Natural killer cell (primary cell): ENCODE results near the gene FOLR1. TPM values are rescaled to one million over a fixed set of nuclear protein-coding genes. Genes with fewer than 3 reads are reported as not detected.
A peak's percentile ranks its signal among the peaks of the same experiment; 100 is the strongest.

ENCODE experiments used
- ATAC-seq, 3 donors: fragments of 150-1000 bp in 2 of 3; fragments of 200-7000 bp in 1 of 3; cut with Tn5 transposase; 1 replicate in 1 of 3; 2 replicates in 2 of 3; pipeline ENCODE4 v1.10.0; 2021; ENCODE audit warnings: mild to moderate bottlenecking in 2 of 3, moderate library complexity in 2 of 3
- DNase-seq, 2 donors: peaks; one replicate each; pipeline versions ENCODE4 v3.0.0 to v3.0.0-alpha.2; 2013 to 2021; ENCODE audit warnings: mixed read lengths in 1 of 2
- H3K27ac ChIP-seq: one replicate; pipeline ENCODE4 v1.5.1; 2013; ENCODE audit warnings: mild to moderate bottlenecking, low read length
- H3K27me3 ChIP-seq: one replicate; pipeline ENCODE4 v1.6.1; 2013; ENCODE audit warnings: low read length; ENCODE audit not compliant: control insufficient read depth, insufficient read depth
- H3K36me3 ChIP-seq: one replicate; pipeline ENCODE4 v1.6.1; 2013; ENCODE audit warnings: low read length; ENCODE audit not compliant: control insufficient read depth, insufficient read depth
- H3K4me1 ChIP-seq: one replicate; pipeline ENCODE4 v1.6.1; 2013; ENCODE audit warnings: low read length; ENCODE audit not compliant: control insufficient read depth, insufficient read depth
- H3K4me3 ChIP-seq: one replicate; pipeline ENCODE4 v1.5.1; 2013; ENCODE audit warnings: low read length
- H3K9me3 ChIP-seq: one replicate; pipeline ENCODE4 v1.6.1; 2013; ENCODE audit warnings: low read length; ENCODE audit not compliant: control insufficient read depth, insufficient read depth
- H3K27ac Mint-ChIP-seq, 2 donors: one replicate each; pipeline ENCODE4 v1.8.0; 2022; ENCODE audit warnings: mild to moderate bottlenecking in 2 of 2, mixed read lengths in 2 of 2, moderate library complexity in 1 of 2
- H3K27me3 Mint-ChIP-seq, 2 donors: one replicate each; pipeline ENCODE4 v1.8.0; 2022; ENCODE audit warnings: low read depth in 2 of 2, mixed read lengths in 2 of 2
- H3K36me3 Mint-ChIP-seq: one replicate; pipeline ENCODE4 v1.8.0; 2022; ENCODE audit warnings: mixed read lengths
- H3K4me1 Mint-ChIP-seq, 2 donors: one replicate each; pipeline ENCODE4 v1.8.0; 2022; ENCODE audit warnings: mixed read lengths in 2 of 2
- H3K4me3 Mint-ChIP-seq: one replicate; pipeline ENCODE4 v1.8.0; 2022; ENCODE audit warnings: mild to moderate bottlenecking, moderate library complexity, mixed read lengths
- H3K9me3 Mint-ChIP-seq, 2 donors: one replicate each; pipeline ENCODE4 v1.8.0; 2022; ENCODE audit warnings: mixed read lengths in 2 of 2
- CTCF ChIP-seq: fragments of 200-600 bp; IDR thresholded peaks from one replicate; pipeline ENCODE4 v1.8.0; 2022; ENCODE audit warnings: antibody characterized with exemption
- WGBS: methylation state at CpG from one replicate; pipeline ENCODE4 v1.1.7; 2013; ENCODE audit warnings: missing lambda C conversion rate; ENCODE audit not compliant: insufficient coverage; 5-methylcytosine and 5-hydroxymethylcytosine counted together
- intact Hi-C: fragments of 100-400 bp; cut with micrococcal nuclease; formaldehyde crosslinking; loops from one replicate; pipeline ENCODE4 v1.14.2; 2022
- total RNA-seq, 4 donors: library from RNA; stranded (reverse); fragments of 120-200 nt in 1 of 4; gene quantifications; one replicate each; pipeline versions ENCODE4 v1.2.3 to v1.2.4, GENCODE V29; 2013 to 2022

The FOLR1 gene
- total RNA-seq, 3 donors from 2014 or later (not counting 1 experiment from before 2014, with no cell fraction given): not detected

GRCh38 chr11:72228229-72228843 is 36.4 kb downstream of the FOLR1 start:
- intact Hi-C loops: no loop called here
- Mint-ChIP-seq H3K27ac (no peak overlapping the region), H3K4me1 (peaks cover 8 to 42% of the 10 kb centered on the region in 2 donors), H3K9me3 (no peaks in the 10 kb centered on the region), H3K4me3 (no peak overlapping the region), H3K27me3 (no peaks in the 10 kb centered on the region), H3K36me3 (no peaks in the 10 kb centered on the region)
- 95% methylated on average over 16 of the region's 16 CpGs for WGBS
- no peak for TF ChIP-seq CTCF
- H3K27ac ChIP-seq: no peak overlapping the region
- H3K36me3 ChIP-seq: peaks cover 48% of the 10 kb centered on the region
- peaks cover 25% of the 10 kb centered on the region for H3K4me1 ChIP-seq
- H3K4me3 ChIP-seq: no peak overlapping the region
- H3K9me3 ChIP-seq: no peaks in the 10 kb centered on the region
- no peak for ATAC-seq
- no peak for DNase-seq
- H3K27me3 ChIP-seq: no peaks in the 10 kb centered on the region

GRCh38 chr11:72228844-72229231 is 36.9 kb downstream of the FOLR1 start:
- peaks cover 8 to 42% of the 10 kb centered on the region in 2 donors for H3K4me1 Mint-ChIP-seq
- peak overlapping the region in 1 of 2 donors; percentile 48 for H3K27ac Mint-ChIP-seq
- Histone ChIP-seq H3K4me3 (no peak overlapping the region), H3K36me3 (peaks cover 48% of the 10 kb centered on the region), H3K9me3 (no peaks in the 10 kb centered on the region), H3K27ac (no peak overlapping the region), H3K27me3 (no peaks in the 10 kb centered on the region), H3K4me1 (peaks cover 25% of the 10 kb centered on the region)
- no peak for DNase-seq
- intact Hi-C loops: no loop called here
- H3K36me3 Mint-ChIP-seq: no peaks in the 10 kb centered on the region
- WGBS: 92% methylated on average over 7 of the region's 7 CpGs
- H3K4me3 Mint-ChIP-seq: no peak overlapping the region
- no peaks in the 10 kb centered on the region for H3K27me3 Mint-ChIP-seq
- no peak for ATAC-seq
- TF ChIP-seq CTCF: no peak
- no peaks in the 10 kb centered on the region for H3K9me3 Mint-ChIP-seq

- Histone ChIP-seq H3K27me3 (no peaks in the 10 kb centered on the region), H3K4me3 (no peak overlapping the region), H3K4me1 (peaks cover 19% of the 10 kb centered on the region), H3K9me3 (no peaks in the 10 kb centered on the region), H3K27ac (no peak overlapping the region), H3K36me3 (peaks cover 53% of the 10 kb centered on the region)
- H3K4me3 Mint-ChIP-seq: no peak overlapping the region
- H3K36me3 Mint-ChIP-seq: no peaks in the 10 kb centered on the region
- H3K9me3 Mint-ChIP-seq: no peaks in the 10 kb centered on the region
- H3K4me1 Mint-ChIP-seq: peaks cover 13 to 41% of the 10 kb centered on the region in 2 donors
- 95% methylated on average over 8 of the region's 8 CpGs for WGBS
- ATAC-seq: no peak
- intact Hi-C loops: no loop called here
- H3K27ac Mint-ChIP-seq: peak overlapping the region in 1 of 2 donors; percentile 48
- no peaks in the 10 kb centered on the region for H3K27me3 Mint-ChIP-seq
- DNase-seq: no peak
- TF ChIP-seq CTCF: no peak
Observed at GRCh38 chr11:72229336-72229924, 37.5 kb downstream of the FOLR1 start.
